SH-SY5Y (cell line): ENCODE data around the gene CAMK2N2.
A peak's percentile ranks its signal among the peaks of the same experiment; 100 is the strongest.

Experiments used
- GATA2 ChIP-seq: IDR thresholded peaks from 2 replicates; pipeline ENCODE4 v1.6.1; 2011; ENCODE audit warnings: mild to moderate bottlenecking, low read depth, low read length
- GATA3 ChIP-seq: IDR thresholded peaks from 2 replicates; pipeline ENCODE4 v1.6.1; 2011; ENCODE audit warnings: low read depth, mild to moderate bottlenecking, low read length, moderate library complexity

CAMK2N2 gene

DNA sequence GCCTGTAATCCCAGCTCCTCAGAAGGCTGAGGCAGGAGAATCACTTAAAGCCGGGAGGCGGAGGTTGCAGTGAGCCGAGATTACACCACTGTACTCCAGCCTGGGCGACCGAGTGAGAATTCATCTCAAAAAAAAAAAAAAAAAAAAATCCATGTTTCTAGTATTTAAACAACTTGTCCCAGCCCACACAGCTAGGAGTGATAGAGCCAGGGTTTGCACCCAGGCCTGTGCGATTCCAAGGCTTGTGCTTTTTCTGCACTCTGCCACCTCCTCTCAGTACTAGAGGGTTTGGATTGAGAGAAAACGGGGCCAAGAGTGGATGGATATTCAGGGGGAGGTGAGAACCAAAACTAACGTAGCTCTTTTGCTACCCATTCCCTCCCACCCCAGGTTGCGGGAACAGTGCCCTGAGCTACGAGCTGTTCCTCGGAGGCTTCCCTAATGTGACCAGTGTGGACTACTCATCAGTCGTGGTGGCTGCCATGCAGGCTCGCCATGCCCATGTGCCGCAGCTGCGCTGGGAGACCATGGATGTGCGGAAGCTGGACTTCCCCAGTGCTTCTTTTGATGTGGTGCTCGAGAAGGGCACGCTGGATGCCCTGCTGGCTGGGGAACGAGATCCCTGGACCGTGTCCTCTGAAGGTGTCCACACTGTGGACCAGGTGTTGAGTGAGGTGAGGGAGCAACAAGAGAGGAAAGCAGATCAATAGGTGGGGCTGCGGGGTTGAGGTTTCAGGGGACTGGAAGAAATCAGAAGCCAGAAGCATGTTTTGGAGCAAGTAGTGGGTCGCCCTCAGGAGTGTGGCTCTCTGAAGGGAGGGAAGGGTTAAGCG, 4.1 kb downstream of the CAMK2N2 start:
- TF ChIP-seq GATA3 (no peak), GATA2 (no peak)

GRCh38 chr3:184255291-184256039, 5.9 kb downstream of the CAMK2N2 start:
- TF ChIP-seq GATA2 (no peak), GATA3 (no peak)

GRCh38 chr3:184250167-184250828, 11.1 kb downstream of the CAMK2N2 start:
- TF ChIP-seq GATA2, result no peak

GRCh38 chr3:184249412-184250166, 11.8 kb downstream of the CAMK2N2 start, which contains the start of gene EEF1AKMT4:
EEF1AKMT4 (plus strand) TSS chr3:184249672; CDS start chr3:184249695, 23 bp downstream.
- TF ChIP-seq GATA2 (no peak), GATA3 (no peak)

GRCh38 chr3:184248454-184249411, 12.6 kb downstream of the CAMK2N2 start, which contains the start of gene ALG3:
ALG3 (minus strand) TSS chr3:184248962; CDS start chr3:184248940, 22 bp downstream.
- TF ChIP-seq GATA2, result 0 out of 2 replicates have a peak, but pooled peaks have one; percentile 16
- TF ChIP-seq GATA3, result no peak

DNA sequence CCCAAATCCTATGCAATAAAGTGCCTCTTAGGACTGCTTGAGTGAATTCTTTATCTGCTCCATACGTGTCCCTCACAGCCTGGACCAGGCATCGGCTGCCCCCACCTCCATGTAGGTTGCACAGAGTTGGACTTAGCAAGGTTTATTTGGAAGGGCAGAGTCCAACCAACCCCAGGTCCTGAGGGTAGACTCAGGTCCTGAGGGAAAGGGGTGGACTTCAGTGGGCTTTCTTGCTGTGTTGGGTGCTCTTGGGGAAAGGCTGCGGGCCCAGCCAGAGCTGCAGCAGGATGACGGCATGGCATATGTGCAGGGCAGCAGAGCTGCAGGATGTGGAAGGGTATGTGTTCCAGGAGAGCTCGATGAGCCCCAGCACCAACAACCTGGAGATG, 19.1 kb downstream of the CAMK2N2 start:
- TF ChIP-seq GATA3 (no peak), GATA2 (no peak)

DNA sequence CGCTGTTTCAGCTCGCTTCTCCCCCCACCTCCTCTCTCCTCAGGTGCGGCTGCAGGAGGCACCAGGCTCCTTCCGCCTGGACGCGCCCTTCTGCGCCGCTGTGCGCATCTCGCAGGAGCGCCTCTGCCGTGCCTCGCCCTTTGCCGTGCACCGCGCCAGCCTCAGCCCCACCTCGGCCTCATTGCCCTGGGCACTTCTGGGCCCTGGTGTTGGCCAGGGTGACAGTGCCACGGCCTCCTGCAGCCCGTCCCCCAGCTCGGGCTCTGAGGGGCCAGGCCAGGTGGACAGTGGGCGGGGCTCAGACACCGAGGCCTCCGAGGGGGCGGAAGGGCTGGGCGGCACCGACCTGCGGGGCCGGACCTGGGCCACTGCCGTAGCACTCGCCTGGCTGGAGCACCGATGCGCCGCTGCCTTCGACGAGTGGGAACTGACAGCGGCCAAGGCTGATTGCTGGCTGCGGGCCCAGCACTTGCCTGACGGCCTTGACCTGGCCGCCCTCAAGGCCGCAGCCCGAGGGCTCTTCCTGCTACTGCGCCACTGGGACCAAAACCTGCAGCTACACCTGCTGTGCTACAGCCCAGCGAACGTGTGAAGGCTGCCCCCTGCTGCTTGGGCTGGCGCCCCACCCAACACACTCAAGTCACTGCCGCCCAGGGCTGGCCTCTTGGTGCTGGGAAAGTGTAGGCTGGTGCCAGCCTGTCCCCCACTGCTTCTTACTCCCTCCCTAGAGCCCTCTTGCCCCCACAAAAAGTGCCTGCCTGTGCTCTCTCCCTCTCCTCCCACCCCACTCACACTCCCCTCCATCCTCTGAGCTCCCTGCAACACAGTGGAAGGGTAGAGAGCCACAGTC, 19.7 kb downstream of the CAMK2N2 start:
- TF ChIP-seq GATA3 (no peak), GATA2 (no peak)

- TF ChIP-seq GATA3 (no peak), GATA2 (no peak)
These were observed 20.3 kb downstream of the CAMK2N2 start for GRCh38 chr3:184241141-184241446.

DNA sequence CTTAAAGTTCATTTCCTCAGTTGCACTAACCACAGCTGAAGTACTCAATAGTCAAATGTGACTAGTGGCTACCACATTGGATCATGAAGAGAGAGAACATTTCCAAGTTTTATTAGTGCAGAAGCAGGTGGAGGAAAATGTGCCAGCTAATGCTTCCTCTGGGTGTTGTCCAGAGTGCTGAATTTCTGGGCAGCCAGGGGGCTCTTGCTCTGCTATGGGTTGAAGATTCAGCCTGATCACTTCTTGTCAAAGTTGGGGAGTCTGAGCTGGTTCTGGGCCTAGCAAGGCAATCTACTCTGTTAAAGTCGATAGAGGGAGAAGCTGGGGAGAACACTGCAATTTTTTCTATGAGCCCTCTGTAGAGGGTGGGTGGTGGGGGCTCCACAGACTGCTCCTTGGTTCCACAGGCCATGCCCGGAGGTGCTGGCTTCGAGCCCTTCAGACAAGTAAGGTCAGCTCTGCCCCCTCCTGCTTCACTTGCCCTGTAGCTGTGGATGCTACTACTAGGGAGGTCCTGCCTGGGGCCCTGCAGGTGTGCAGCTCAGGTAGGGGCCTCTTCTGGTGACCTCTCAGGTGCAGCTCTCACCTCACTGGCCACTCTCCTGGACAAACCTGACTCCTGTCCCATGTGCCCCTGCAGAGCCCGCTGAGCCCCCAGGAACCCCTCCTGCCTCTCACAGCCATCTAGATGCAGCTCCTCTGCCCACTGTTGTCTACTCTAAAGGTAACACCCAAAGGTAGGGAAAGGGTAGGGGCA, 20.8 kb downstream of the CAMK2N2 start:
- TF ChIP-seq GATA2 (no peak), GATA3 (no peak)

DNA sequence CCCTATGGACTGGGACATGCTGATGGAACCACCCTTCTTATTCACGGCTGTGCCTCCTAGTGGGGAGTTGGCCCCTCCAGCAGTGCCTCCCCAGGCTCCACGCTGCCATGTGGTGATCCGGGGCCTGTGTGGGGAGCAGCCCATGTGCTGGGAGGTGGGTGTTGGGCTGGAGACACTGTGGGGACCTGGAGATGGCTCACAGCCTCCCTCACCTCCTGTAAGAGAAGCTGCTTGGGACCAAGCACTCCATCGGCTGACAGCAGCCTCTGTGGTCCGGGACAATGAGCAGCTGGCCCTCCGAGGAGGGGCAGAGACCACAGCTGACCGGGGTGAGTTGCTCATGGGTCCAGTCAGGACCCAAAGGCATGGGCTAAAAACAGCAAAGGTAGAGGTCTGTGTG, 21.6 kb downstream of the CAMK2N2 start:
- no peak for TF ChIP-seq GATA2
- no peak for TF ChIP-seq GATA3

DNA sequence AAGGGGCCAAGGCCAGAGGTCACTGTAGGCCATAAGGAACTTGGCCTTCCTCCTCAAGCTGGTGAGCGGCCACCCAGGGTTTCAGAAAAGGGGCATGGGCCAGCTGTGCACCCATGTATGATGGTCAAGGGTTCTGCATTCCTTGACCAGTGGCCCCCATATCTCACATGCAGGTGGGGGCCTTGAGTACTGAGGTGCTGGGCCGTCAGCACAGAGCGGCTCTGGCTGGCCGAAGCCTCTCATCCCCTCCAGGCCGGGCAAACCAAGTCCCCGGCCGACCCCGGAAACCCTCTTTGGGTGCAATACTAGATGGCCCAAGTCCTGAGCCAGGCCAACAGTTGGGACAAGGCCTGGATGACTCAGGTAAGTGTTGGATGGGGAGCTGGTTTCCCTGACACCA, 22.1 kb downstream of the CAMK2N2 start:
- TF ChIP-seq GATA3 (no peak), GATA2 (no peak)

DNA sequence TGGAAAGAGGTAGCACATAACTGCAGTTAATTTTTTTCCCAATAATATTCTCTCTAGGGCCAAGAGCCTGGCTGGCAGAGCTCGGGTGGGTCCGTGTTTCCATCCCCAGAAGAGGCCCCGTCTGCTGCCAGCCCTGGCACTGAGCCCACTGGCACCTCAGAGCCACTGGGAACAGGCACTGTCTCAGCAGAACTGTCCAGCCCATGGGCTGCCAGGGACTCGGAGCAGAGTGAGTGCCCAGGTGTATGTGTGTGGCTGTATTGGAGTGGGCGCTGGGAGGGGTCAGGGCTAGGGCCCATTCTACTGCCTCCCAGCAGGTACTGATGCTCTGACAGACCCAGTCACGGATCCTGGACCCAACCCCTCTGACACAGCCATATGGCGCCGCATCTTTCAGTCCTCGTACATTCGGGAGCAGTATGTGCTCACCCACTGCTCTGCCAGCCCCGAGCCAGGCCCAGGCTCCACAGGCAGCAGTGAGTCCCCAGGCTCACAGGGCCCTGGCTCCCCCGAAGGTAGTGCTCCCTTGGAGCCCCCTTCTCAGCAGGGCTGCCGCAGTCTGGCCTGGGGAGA, 23.0 kb downstream of the CAMK2N2 start:
- TF ChIP-seq GATA3 (no peak), GATA2 (no peak)
